Measurements from ENCODE around the gene RNASE11.
A peak's percentile ranks its signal among the peaks of the same experiment; 100 is the strongest.
"Not testable (repeated sequence)": the region's sequence is repeated elsewhere in the genome, so short reads cannot be mapped to it uniquely, and the experiment has no call there.

The RNASE11 gene

GRCh38 chr14:20587489-20588154, at the start of gene RNASE11:
Gene RNASE11 (minus strand): TSS chr14:20588001.
- DNase-seq (ENCODE audit: low spot score): no peak

GRCh38 chr14:20632831-20633691, 45.3 kb upstream of the RNASE11 start:
- peak; percentile 64 for DNase-seq (ENCODE audit: low spot score)

GRCh38 chr14:20632448-20632830, 44.6 kb upstream of the RNASE11 start:
- no peak for DNase-seq (ENCODE audit: low spot score)

- DNase-seq (ENCODE audit: low spot score): no peak
Measured at GRCh38 chr14:20631880-20632389, 44.1 kb upstream of the RNASE11 start.

- DNase-seq (ENCODE audit: low spot score): no peak
Measured at GRCh38 chr14:20631023-20631879, 43.5 kb upstream of the RNASE11 start.

- no peak for DNase-seq (ENCODE audit: low spot score)
Measured at GRCh38 chr14:20630340-20631022, 42.7 kb upstream of the RNASE11 start.

GRCh38 chr14:20628063-20628854, 40.5 kb upstream of the RNASE11 start:
- DNase-seq (ENCODE audit: low spot score): no peak

- DNase-seq (ENCODE audit: low spot score): no peak
Measured at GRCh38 chr14:20627346-20628027, 39.7 kb upstream of the RNASE11 start.

- DNase-seq (ENCODE audit: low spot score): no peak
Measured at GRCh38 chr14:20626274-20626673, 38.5 kb upstream of the RNASE11 start.

- DNase-seq (ENCODE audit: low spot score): no peak
Measured at GRCh38 chr14:20624495-20625070, 36.8 kb upstream of the RNASE11 start.

GRCh38 chr14:20623798-20624197, 36.0 kb upstream of the RNASE11 start:
- no peak for DNase-seq (ENCODE audit: low spot score)

- no peak for DNase-seq (ENCODE audit: low spot score)
Measured at GRCh38 chr14:20622816-20623291, 35.1 kb upstream of the RNASE11 start.

GRCh38 chr14:20620798-20621478, 33.1 kb upstream of the RNASE11 start:
- no peak for DNase-seq (ENCODE audit: low spot score)

GRCh38 chr14:20619688-20620087, 31.9 kb upstream of the RNASE11 start:
- DNase-seq (ENCODE audit: low spot score): not testable (repeated sequence)

- DNase-seq (ENCODE audit: low spot score): no peak
Measured at GRCh38 chr14:20618271-20618749, 30.5 kb upstream of the RNASE11 start.

GRCh38 chr14:20617138-20618003, 29.6 kb upstream of the RNASE11 start:
- no peak for DNase-seq (ENCODE audit: low spot score)

- no peak for DNase-seq (ENCODE audit: low spot score)
Measured at GRCh38 chr14:20615996-20616395, 28.2 kb upstream of the RNASE11 start.
